HG02870 (cell line): ENCODE data around the gene DGKE.

ENCODE experiments used
- ATAC-seq: cut with Tn5 transposase; IDR thresholded peaks from one replicate; pipeline ENCODE4 v1.9.1; 2021; ENCODE audit warnings: mild to moderate bottlenecking, moderate library complexity; ENCODE audit not compliant: unreplicated experiment

Gene DGKE

DNA sequence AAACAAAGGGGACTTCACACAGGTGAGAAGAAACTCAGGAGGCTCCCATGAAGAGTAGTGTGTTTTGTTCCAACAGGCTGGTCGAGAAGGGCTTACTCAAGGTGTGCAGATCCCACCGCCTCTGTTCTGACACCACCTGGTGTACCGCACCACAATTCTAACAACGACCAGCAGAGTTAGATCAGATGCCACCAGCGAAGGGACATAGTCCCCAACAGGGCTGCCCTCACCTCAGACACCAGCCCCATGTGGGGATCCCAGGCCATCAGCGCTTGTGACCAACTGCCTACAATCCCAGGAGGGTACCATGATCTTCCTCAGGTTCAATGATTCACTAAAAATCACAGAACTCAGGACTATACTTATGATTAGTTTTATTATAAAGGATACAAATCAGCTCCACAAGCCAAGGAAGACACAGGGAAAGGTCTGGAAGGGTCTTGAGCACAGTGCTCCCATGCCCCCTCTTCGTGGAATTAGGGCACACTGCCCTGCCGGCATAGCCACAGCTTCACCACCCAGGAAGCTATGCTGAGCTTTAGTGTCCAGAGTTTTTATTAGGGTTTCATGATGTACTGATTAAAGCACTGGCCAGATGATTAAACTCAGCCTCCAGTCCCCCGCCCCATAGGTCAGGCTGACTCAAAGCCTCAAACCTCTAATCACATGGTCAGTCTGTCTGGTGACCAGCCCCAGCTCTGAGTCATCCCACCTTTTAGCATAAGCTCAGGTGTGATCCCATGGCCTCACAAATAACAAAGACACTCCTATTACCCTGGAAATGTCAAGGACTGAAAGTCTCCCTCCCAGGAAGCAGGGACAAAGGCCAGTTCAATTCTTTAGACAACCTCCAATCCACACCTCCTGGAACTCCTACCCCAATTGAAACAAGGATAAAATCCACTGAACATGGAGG, 53.9 kb downstream of the DGKE start:
- ATAC-seq = no peak

DNA sequence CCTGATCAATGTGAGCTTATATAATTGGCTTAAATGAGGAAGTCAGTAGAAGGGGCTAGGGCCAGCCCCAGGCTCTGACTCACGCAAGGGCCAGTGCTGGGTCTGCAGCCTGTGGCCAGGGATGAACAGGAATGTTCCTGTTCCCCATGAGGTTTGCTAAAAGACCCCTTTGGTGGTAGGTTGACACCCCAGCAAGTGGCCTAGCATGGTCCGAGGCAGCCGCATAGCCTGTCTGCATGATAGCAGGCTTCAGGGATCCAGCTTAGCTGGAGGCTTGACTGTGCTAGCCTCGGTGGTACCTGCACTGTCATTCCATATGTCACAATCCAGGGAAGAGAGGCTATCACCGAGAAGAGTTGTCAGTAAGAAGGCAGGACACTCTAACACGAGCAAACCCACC, 56.4 kb downstream of the DGKE start:
- no peak for ATAC-seq

DNA sequence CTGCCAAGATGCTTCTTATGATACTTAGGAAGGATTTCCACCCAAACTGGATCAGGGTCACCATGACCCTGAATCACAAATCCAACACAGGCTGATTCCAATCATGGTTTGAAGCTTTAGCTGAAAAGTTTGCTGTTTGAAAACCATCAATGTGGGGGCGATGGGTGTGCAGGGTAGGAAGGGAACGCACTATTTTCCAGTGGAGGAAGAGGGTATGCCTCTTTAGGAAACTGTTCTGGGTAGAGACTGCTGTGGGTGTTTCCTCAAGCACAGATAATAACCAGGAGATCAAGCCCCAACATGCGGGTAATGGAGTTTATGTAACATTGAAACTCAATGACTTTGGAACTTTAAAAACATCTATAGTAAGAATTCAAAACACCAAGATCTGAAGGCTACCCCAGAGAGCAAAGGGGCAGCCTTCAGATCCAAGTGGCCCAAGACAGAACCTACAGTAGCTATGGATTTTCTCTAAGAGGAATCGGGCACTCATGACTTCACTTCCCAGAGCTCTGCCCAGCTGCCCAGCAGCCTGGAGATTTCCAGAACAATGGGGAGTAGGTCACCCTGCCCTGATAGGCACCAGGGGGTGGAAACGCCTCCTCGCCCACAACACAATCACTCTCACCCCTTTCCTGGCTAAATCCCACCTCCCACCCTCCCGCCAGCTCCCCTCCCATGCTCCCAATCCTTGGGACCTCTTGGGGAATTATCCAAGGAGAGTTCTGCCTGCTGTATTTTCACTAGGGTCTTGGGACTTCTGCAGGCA, 57.1 kb downstream of the DGKE start:
- ATAC-seq = no peak

DNA sequence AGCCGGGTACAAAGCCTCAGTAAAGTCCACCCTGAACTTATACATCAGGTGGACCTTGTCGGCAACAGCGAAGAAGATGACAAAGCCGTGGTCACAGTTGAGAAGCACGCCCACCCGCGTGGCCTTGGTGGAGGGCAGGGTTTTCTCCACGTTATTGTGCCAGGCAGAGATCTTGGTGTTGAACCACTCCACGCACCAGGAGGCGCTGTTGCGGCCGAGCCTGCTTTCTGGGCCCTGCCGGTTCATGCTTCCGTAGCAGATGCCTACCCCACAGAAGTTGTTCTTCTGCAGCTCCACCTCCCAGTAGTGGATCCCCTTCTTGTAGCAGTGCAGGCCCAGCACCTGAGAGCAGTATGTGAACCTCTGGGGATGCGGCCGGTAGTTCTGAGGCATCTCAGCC, 57.8 kb downstream of the DGKE start:
- no peak for ATAC-seq

DNA sequence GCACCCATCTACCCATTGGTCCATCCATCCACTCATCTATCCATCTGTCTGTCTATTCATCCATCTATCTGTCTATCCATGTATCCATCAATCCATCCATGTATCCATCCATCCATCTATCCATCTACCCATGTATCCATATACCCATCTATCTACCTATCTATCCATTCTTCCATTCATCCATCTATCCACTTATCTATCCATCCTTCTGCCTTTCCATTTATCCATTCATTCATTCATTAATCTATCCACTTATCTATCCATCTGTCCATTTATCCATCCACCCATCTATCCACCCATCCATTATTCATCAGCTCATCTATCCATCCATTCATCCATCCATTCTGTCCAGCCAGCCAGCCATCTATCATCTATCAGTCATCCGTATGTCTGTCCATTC, 58.4 kb downstream of the DGKE start:
- no peak for ATAC-seq

DNA sequence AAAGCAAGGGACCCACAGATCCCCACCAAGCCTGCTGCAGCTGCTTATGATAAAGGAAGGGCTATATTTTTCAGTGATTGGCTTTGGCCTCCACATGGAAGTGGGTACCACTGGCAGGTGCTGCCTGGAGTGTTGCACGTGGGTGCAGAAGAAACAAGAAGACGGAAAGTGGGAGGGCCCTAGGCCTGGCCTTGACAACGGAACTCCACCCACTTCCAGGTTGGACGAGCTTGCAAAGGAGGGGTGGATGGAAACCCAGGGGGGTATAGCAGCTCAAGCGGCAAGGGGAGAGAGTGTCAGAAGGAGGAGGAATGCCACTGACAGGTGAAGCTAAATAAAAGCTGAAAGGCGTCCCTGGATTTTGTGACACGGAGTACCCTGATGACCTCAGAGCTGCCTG, 59.6 kb downstream of the DGKE start:
- no peak for ATAC-seq

DNA sequence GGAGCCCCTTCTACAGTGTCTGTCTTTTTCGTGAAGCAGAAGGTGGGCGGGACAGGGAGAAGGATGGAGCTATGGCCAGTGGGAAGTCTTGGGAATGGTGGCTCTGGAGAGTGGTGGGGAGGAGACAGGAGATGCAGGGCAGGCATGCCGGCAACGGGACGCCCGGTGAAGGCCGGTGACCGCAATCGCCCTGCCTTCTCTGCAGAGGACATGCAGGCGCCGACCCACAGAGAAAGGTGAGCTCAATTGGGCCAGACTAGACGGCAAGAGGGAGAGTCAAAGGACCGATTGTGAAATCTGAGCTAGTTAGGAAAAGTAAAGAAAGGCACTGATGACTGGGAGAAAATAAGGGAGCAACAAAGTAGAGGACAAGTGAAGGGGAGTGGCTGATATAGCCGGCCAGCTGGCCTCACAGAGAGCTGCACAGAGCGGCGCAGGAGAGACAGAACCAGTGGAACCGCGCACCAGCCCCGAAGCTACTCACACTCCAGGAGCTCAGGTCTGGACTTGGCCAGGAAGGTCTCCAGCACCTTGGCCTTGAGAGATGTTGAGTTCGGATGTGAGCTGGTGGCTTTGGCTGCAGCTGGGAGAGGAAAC, 61.0 kb downstream of the DGKE start:
- no peak for ATAC-seq

DNA sequence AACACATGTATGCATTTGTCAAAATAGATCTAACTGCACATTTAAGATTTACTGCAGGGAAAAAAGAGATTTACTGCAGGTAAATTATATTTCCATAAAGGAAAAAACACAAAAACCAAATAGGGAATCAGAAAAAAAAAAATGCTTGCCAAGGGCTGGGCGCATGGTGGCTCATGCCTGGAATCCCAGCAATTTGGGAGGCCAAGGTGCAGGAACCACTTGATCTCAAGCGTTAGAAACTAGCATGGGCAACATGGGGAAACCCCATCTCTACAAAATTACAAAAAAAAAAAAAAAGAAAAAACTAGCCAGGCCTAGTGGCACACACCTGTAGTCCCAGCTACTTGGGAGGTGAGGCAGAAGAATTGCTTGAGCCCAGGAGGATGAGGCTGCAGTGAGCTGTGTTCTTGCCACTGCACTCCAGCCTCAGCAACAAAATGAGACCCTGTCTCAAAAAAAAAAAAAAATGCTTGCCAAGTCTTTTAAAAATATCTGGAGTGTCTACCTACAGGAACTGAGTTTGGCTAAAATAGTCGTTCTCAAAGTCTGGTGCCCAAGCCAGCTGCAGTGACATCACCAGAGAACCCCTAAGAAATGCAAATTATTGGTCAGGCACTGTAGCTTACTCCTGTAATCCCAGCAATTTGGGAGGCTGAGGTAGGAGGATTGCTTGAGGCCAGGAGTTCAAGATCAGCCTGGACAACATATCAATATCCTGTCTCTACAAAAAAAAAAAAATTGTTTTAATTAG, 62.4 kb downstream of the DGKE start:
- ATAC-seq = no peak

DNA sequence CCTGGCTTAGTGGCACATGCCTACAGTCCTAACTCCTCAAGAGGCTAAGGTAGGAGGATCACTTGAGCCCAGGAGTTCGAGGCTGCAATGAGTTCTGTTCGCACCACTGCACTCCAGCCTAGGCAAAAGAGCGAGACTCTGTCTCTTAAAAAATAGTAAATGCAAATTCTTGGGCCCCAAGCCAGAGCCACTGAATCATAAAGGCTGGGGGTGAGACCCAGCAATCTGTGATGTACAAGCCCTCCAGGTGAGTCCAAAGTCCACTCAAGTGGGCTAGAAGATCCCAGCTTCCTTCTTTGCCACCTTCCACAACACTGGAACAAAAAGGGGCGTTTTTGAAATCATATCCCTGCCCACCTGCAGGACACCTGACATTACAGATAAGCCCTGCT, 63.0 kb downstream of the DGKE start:
- ATAC-seq = no peak

DNA sequence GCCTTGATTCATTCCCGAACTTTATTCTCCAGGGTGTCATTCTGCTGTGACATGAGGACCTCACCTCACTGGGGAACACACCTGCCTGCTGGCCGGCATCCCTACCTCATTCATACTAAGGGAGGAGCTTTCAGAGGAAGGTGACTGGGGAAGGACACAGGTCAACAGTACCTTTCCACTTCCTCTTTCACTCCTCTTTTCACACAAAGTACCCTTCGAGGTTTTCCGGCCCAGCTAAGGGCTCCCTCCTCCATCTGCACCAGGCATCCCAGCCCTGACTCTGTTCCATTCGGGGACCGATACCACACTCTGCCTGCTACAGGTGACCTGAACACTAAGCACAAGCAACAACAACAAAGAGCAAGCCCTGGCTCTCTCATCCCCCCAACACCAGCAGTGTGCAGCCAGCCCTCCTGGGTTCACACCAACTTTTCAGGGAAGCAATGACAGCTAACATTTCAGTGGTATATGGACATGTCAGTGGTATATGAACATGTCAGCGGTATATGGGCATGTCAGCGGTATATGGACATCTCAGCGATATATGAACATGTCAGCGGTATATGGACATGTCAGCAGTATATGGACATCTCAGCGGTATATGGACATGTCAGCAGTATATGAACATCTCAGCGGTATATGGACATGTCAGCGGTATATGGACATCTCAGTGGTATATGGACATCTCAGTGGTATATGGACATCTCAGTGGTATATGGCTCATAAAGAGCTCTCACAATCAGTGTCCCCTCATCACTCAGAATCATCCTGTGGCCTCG, 63.9 kb downstream of the DGKE start:
- no peak for ATAC-seq

DNA sequence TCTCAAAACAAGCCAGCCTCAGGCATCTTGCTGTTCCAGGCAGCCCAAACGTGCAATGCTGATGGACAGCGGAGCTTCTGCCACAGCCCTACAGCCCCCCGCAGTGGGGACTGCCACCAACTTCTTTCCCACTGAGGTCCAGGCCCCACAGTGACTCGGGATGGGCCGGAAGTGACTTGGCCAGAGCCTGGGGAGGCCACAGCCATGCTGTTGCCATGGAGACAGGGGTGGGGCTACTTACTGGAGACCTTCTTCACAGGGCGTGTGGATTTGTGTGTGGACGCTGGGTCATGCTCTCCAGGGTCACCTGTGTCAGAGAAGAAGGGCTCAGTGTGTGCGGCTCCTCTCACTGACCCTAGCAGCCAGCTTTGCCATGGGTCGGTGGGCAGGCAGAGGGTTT, 64.9 kb downstream of the DGKE start:
- ATAC-seq = no peak

DNA sequence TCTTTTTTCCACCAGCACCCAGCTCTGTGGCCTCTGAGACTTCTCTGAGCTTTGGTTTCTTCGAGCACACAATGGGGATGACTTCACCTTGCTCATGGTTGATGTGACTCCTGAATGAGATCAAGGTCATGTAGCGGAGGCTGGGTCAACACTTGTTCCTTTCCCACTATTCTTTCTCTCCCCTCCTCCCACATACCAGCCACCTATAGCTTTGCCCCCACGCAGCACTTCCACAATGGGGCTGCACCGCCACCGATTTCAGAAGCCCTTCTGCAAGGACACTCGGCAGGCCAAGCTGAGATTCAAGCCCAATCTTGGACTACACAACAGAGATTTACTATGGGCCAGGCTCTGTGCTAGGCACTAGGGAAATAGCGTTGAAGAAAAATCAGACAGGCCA, 65.5 kb downstream of the DGKE start:
- ATAC-seq = no peak

DNA sequence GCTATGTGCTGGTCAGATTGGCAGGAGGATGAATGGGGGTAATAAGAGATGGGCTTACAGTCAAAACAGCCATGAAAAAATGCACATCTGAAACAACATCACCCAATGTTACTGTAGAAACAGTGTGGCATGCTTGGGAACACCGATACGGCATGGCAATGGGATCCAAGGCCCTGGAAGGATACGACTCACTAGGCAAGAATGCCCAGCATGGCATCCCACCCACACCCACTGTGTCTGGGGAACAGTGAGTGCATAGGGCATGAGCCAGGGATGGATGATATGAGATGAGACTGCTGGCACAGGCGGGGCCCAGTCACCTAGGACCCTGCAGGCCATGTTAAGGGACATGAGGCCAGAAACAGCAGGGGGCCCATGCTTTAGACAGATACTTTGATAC, 68.4 kb downstream of the DGKE start:
- no peak for ATAC-seq

DNA sequence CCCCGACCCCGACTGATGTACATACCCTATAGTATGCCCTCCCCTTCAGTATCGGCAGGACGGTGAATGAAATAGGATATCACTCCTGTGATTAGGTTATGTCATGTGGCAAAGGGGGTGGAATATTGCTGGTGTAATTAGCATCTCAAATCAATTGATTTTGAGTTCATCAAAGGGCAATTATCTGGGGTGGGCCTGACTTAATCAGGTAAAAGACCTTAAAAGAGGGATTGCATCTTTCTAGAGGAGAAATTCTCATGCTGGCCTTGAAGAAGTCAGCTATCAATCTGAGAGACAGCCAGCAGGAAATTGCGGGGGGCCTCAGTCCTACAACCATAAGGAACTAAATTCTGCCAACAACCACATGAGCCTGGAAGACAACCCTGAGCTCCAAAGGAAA, 69.6 kb downstream of the DGKE start:
- no peak for ATAC-seq

DNA sequence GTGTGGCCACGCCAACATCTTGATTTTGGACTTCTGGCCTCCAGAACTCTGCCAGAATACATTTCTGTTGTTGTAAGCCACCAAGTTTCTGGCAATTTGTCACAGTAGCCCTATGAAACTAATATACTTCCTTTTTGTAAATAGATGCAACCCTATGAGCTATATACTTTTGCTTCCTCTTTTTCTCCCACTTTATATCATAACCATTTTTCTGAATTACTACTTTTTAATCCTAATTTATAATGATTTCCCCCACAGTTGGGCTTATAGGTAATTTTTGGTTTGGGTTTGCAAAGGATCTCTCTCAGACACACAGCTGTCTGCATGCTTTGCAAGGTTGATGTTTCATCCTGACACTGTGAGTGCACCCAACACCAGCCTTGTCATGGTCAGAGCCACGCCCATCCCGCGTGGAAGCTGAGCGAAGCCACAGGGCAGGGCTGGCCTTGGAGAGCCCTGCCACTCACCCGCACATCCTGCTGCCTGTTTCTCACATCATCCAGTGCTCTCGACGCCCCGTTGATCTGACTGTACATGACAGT, 74.1 kb downstream of the DGKE start:
- peak; percentile 76 for ATAC-seq

DNA sequence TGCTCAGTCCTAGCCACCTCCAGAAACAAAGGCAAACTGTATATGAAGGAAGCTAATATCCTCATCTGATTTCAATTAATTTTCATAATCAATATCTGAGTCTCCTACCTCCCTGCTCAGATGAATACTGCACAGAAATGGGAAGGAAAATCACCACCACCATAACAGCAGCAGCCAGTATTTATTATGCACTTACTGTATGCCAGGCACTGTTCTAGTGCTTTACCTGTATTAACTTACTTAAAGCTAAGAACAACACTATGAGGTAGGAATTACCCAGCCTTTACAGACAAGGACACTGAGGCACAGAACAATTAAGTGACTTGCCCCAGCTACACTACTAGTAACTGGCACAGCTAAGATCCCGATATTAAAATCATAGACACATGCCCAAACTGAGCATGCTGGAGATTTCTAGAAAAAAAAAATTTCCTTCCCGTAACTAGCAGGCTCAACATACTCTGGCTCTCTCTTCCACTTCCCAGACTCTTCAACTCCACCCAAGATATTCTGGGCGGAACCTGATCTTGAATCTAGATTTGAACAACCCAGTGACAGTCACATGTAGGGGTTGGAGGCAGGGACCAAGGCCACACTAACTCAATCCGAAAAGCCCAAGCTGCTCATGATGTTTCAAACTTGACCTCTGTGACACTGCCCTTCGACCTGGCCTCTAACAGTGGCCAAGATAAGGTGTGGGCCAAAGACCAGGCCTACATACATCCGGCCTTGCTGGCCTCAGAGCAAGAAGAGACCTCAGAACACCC, 76.0 kb downstream of the DGKE start:
- no peak for ATAC-seq

DNA sequence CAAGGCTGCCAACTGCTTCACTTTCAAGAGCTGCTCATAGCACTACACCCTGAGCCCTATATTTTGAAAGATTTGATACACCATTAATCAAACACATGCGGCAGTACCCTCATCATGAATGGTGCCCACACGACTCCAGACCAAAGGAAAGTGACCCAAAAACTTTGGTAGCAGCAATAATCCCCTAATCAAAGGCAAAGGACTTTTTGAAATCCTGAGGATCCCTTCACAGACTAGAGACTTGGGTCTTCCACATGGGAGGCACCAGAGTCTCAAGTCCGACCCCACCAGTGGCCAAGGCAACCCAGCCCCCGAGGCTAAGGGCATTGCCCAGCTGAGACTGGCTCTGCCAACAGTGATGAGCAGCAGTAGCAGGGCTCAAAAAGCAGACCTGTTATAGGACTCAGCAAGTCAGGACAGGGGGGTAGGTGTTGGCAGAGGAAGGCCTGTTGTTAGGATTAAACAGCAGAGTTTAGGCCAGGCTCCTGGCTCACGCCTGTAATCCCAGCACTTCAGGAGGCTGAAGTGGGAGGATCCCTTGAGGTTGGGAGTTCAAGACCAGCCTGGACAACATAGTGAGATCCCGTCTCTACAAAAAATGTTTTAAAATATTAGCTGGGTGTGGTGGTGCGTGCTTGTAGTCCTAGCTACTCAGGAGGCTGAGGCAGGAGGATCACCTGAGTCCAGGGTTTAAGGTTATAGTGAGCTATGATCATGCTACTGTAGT, 76.7 kb downstream of the DGKE start:
- ATAC-seq = no peak

DNA sequence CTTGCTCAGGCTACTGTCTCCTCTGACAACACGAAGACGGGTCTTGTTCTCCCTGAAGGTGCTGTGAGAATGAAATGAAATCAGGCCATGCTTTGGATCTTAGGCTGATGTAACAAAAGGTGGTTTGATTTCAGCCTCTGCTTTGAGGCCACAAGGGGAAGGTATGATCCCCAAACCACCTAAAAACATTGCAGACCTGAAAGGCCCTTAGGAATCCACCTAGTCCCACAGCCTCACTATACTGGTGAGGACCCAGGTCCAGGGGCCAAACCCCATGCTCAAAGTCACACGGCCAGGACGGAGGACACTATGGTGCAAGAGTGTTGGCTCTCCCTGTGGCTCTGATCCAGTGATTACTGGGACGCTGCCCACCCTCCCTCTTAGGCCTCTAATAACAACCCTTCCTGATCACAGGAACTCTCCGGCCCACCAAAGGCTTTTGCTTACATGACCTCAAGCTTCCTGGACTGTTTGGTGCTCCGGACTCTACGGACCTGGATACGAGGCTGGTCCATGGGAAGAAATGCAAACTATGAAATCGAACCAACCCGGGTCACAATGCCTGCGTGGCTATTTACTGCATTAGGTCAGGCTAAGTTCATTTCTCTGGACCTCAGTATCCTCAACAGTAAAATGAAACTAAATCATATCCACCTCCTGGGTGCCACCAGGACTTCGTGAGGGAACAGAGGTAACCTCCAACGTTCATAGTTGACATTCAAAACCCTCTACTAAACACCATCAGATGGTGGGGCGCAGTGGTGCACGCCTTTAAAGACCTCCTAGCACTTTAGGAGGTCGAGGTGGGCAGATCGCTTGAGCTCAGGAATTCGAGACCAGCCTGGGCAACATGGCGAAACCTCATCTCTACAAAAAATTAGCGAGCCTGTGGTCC, 78.4 kb downstream of the DGKE start:
- no peak for ATAC-seq
